DMS114 treated with DMSO at 0.1 percent for 48 hours (cell line): Measurements from ENCODE around the gene RMRP.

Experiments
- DNase-seq: peaks from one replicate; lab custom pipeline; 2025; ENCODE audit not compliant: unreplicated experiment; lab: John Stamatoyannopoulos, UW

The RMRP gene

DNA sequence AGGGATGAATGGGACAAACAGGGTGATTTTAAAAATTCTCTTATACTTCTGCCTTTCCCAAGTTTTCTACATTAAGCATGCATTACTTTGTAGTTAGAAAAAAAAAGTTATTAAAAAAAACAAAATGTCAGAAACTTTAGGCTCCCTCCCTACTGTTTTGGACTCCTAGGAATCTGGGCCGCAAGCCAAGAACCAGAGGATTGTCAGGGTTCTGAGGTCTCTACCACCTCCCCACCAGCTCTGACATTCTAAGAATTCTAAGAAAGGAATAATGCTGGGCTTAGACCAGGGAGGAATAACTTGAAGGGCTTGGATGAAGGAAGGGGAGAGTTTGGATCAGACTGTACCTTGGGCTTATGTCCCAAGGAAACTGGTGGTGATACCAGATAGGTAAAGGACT lies 8.2 kb upstream of the RMRP start:
- DNase-seq = no peak

- DNase-seq = no peak
These were observed 7.6 kb upstream of the RMRP start for GRCh38 chr9:35665471-35665818.

DNA sequence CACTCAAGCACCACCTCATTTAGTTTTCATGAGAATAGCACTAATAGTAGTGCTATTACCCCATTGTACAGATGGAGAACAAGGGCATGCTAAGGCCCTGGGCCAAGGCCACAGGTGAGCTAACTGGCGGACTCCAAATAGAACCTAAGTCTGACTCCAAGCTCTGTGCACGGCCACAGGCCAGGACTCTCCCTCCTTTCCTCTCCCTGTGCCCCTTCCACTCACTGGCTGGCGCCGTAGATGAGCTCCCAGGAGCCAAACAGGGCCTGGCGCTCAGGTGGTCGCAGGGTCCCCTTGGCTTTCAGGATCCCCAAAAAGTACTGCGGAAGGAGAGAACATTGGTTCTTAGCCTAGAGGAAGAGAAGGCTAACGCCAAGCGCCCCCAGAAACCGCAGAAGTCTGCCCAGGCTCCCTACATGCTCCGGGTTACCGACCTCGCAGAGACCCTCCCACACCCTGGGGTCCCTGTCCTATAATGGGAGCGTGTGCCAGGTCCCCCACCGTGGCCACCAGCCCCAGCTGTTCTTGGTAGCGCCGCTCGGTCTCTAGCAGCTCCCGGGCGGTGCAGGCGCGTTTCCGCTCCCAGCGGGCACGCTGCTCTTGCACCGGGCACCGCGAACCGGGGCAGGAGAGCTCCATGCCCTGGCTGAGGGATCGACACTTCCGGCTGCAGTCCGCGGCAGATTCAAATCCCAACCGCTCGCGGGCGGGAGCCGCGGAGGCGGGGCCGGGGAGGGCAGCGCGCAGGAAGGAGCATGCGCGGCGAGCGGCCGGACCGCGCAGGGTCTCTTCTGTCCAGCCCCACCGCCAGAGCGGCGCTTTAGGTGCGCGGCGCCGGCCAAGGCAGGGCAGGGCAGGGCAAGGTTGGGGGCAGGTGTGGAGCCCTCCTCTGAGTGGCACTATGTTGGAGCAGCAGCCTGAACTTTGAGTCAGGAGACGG lies 7.0 kb upstream of the RMRP start, which contains the start of gene ARHGEF39:
ARHGEF39 (minus strand) TSS at position 665 of the 940 bp plus-strand sequence; CDS start at position 639, 26 bp downstream.
- peak; percentile 42 for DNase-seq

DNA sequence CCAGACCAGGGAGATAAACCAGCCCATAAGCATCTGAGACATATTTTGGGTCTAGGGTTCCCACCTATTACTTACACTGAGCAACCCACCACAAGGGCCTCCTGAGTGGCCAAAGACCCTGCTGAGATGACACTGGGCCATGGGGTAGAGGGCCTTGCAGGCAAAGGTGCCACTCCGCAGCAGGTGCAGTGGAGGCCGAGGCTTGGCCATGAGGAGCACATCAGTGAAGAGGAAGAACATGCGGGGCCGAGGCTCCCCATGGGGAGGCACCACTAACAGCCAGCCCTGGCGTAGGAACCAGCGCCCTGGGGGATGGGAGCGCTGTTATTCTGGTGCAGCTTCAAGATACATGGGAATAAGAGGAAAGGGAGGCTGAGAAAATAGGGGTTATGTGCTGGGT lies 4.6 kb upstream of the RMRP start:
- DNase-seq = no peak

- no peak for DNase-seq
These were observed 4.0 kb upstream of the RMRP start for GRCh38 chr9:35661756-35662350.

GRCh38 chr9:35660966-35661415 lies 3.2 kb upstream of the RMRP start:
- DNase-seq = peak; percentile 30

DNA sequence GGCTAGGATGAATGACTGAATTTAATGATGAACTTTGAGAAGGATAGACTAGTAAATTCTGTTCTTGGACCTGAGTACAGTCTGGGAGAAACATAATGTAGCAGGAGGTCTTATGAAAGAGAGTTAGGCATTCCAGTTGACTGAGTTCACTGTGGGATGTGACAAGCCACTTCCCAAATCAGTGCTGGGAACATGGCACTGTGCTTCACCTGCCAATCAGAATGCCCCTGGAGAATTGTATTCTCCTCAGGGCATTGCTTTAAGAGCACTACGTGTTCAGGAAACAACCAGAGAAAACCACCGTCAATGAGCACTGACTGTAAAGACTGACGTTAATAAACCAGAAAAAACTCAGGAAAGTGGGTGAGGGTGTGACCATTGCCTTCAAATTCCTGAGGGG lies 1.5 kb upstream of the RMRP start:
- no peak for DNase-seq

GRCh38 chr9:35658968-35659220 lies 1.1 kb upstream of the RMRP start:
- peak; percentile 24 for DNase-seq

DNA sequence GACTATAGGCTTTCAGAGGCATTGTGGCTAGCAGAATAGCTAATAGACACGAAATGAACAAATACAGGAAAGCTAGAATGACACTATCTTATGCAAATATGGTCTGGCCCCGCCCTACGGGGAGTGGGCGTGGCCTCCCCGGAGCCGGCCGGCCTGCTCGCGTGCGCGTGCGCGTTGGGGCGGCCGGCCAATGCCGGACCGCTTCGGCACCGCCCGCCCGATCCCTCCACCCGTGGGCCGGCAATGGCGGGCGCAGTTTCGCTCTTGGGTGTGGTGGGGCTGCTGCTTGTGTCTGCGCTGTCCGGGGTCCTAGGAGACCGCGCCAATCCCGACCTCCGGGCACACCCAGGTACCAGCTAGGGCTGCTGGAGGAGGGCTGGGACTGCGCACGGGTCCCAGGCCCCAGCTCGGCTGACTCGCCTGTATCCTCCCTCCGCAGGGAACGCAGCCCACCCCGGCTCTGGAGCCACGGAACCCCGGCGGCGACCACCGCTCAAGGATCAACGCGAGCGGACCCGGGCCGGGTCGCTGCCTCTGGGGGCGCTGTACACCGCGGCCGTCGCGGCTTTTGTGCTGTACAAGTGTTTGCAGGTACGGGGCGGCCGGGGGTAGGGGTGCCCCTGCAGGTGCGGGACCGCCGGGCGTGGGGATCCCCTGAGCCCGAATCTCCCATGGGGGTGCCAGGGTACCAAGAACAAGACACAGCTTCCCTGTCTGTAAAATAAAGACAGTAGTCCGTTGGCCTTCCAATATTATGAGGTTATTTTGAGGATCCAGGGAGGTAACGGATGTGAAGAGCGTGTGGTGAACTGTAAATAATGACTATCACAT lies 533 bp upstream of the RMRP start, which contains the start of gene CCDC107:
CCDC107 (plus strand) TSS at position 156 of the 831 bp plus-strand sequence; CDS start at position 244, 88 bp downstream.
- peak; percentile 77 for DNase-seq

DNA sequence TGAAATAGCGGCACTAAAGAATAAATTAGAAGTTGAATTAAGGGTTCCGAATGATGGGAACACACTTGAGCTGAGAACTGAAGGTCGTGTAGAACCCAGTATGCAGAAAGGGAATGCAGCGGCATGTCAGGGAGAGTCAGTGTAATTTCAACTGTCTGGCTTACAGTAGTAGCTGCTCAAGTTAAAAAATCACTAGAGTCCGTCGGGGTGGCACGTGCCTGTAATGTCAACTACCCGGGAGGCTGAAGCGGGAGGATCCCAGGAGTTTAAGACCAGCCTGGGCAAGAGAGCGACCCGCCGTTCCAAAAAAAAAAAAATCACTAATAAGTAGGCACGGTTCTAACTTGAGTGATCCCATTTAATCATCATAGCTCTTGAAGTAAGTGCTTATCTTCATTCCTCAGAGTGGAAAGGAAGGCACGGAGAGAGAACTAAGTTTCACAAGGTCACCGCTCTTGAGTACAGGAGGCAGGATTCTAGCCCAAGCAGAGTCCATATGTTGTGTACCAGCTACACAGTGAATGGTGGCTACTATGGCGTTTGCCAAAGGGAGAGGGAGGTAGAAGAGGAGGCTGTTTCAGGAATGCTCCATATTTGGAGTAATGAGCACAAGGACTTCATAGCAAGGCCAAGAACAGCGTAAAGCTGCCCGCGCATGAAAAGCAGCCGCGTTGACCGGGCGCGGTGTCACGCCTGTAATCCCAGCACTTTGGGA lies 831 bp downstream of the RMRP start:
- DNase-seq = no peak

DNA sequence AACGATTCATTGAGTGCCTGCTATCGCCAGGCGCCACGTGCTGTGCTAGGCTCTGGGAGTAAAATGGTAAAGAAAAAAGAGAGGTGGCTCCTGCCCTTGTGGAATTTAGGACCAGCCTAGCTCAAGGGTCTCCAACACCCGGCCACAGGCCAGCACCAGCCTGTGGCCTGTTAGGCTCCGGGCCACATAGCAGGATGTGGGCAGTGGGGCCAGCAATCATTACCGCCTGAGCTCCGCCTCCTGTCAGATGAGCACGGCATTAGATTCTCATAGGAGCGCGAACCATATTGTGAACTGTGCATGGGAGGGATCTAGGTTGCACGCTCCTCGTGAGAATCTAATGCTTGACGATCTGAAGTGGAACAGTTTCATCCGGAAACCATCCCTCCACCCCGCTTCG lies 1.5 kb downstream of the RMRP start:
- DNase-seq = no peak

DNA sequence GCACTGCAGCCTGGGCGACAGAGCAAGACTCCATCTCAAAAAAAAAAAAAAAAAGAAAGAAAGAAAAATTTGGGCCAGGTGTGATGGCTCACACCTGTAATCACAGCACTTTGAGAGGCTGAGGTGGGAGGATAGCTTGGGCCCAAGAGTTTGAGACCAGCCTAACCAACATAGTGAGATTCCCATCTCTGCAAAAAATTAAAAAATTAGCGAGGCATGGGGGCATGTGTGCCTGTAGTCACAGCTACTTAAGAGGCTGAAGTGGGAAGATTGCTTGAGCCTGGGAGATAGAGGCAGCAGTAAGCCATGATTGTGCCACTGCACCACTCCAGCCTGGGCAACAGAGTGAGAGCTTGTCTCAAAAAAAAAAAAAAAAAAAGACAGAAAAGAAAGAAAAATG lies 4.2 kb downstream of the RMRP start:
- DNase-seq = no peak

GRCh38 chr9:35652829-35653209 lies 5.0 kb downstream of the RMRP start:
- no peak for DNase-seq

DNA sequence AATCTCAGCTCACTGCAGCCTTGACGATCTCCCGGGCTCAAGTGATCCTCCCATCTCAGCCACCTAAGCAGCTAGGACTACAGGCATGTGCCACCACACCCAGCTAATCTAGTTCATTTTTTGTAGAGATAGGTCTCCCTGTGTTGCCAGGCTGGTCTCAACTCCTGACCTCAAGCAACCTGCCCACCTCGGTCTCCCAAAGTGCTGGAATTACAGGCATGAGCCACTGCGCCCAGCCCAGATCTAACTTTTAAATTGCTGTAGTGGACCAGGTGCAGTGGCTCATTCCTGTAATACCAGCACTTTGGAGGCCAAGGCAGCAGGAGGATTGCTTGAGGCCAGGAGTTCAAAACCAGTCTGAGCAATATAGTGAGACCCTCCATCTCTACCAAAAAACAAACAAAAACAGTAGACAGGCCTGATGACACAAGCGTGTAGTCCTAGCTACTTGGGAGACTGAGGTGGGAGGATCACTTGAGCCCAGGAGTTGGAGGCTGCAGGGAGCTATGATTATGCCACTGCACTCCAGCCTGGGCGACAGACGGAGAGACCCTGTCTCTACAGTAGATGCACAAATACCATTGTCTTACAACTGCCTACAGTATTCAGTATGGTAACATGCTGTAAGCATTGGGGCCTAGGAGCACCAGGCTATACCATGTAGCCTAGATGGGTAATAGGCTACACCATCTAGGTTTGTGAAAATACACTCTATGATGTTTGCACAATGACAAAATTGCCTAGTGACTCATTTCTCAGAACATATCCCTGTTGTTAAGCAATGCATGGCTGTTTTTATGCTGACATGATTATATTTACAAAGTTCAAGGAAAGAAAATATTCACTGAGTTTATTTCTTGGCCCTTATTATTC lies 5.6 kb downstream of the RMRP start:
- DNase-seq = no peak

DNA sequence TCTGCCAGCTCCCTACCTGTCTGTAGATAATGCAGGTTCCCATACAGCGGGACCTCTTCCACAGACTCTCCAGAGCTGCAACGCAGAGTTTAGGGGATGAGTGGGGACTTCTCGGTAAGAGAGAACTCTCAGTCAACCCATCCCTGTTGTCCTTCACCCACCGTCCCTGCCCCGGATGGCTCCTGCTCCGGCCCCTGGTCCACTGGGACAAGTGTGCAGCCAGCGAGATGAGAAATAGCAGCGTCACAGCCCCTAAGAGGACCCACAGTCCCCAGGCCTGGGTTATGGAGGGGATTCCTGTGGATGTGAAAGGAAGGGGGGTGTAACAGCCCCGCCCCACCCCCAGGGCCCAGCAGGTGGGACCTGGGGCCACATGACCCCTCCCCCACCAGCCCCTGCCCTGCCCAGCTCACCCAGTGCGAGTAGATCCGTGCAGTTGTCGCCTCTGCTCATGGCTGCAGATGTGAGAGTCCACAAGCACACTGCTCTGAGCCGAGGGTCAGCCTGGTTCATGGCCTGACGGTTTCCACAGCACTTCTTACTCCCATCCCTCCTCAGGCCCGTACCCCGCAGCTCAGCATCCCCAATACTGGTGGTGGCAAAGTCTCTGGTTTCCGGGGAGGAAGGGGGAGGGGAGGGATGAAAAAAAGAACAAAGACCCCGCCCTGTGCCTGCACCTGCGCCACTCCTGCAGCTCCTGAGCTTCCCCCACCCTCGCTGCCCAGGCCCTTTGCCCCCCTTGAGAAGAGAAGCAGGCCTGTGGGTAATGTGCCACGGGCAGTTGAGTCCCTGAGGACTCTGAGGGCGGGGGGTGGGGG lies 7.3 kb downstream of the RMRP start, which contains the start of gene SIT1:
SIT1 (minus strand) TSS at position 591 of the 818 bp plus-strand sequence; CDS start at position 513, 78 bp downstream.
- DNase-seq = no peak

DNA sequence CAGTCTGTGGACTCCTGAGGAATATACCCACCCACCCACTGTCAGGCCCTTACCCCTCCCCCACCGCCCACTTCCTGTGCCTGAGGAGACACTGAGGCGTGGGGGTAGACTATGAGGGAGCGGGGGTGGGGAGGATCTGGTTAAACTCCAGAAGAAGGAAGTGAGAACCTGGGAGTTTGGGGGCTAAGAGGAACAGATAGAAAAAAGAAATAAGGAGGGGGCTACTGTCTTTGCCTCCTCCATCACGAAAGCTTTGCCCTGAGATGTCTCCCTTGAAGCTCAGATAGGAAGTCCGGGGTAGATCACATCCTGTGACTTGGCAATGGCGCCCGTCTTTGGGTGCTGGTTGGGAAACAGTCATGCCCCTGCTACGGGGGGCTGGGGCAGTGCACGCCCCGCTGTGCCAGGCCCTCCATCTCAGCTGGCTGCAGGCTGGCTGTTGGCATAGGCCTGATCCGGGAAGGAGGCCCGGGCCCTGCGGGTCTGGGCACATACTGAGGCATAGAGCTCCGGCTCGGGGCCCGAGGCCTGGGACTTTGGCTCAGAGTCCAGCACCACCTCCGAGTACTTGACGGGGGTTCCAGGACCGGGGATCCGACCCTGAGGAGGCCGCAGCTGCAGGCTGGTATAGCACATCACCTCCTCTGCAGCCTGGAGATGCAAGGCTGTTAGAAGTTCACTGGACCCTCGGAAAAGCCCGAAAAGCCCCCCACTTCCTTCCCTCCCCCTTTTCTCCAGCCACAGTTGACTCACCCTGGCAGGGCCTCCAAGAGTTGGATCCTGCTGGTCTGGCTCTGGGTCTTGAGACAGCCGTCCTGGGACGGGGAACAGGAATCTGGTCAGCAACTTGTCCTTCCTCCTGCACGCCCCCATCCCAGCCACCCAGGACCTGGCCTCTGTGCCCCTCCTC lies 8.1 kb downstream of the RMRP start:
- DNase-seq = no peak

- peak; percentile 64 for DNase-seq
These were observed 11.1 kb downstream of the RMRP start for GRCh38 chr9:35646533-35647265.
